GM23248 (cell line): ENCODE data around the gene TRPM2. TPM values are rescaled to one million over a fixed set of nuclear protein-coding genes. Genes with fewer than 3 reads are reported as not detected.

Source experiments
- DNase-seq: peaks from one replicate; pipeline ENCODE4 v3.0.0-alpha.2; 2015
- H2AFZ ChIP-seq: fragments of 200-600 bp; sonication (generic); 2 replicates; pipeline ENCODE4 v1.6.1; 2016; ENCODE audit warnings: antibody characterized with exemption
- H3F3A ChIP-seq: fragments of 200-600 bp; sonication (generic); 2 replicates; pipeline ENCODE4 v1.6.1; 2016; ENCODE audit warnings: mild to moderate bottlenecking, antibody characterized with exemption, mixed run types; ENCODE audit not compliant: insufficient read depth
- H3K27ac ChIP-seq: fragments of 200-600 bp; sonication (generic); 2 replicates; pipeline ENCODE4 v1.5.1; 2016; ENCODE audit warnings: mild to moderate bottlenecking
- H3K27me3 ChIP-seq: fragments of 200-600 bp; sonication (generic); replicated peaks from 2 replicates; pipeline ENCODE4 v1.6.1; 2016; ENCODE audit warnings: mild to moderate bottlenecking; ENCODE audit not compliant: insufficient read depth
- H3K36me3 ChIP-seq: fragments of 200-600 bp; sonication (generic); 2 replicates; pipeline ENCODE4 v1.6.1; 2016; ENCODE audit warnings: low read depth, mild to moderate bottlenecking
- H3K4me1 ChIP-seq: fragments of 200-600 bp; sonication (generic); 2 replicates; pipeline ENCODE4 v1.6.1; 2016; ENCODE audit warnings: mild to moderate bottlenecking; ENCODE audit not compliant: insufficient read depth
- H3K4me2 ChIP-seq: fragments of 200-600 bp; sonication (generic); one replicate; pipeline ENCODE4 v1.6.1; 2016; ENCODE audit warnings: mild to moderate bottlenecking; ENCODE audit not compliant: unreplicated experiment
- H3K4me3 ChIP-seq: fragments of 200-600 bp; sonication (generic); 2 replicates; pipeline ENCODE4 v1.5.1; 2016; ENCODE audit warnings: mild to moderate bottlenecking
- H3K79me2 ChIP-seq: fragments of 200-600 bp; sonication (generic); 2 replicates; pipeline ENCODE4 v1.6.1; 2016; ENCODE audit warnings: mild to moderate bottlenecking; ENCODE audit not compliant: insufficient read depth
- H3K9ac ChIP-seq: fragments of 200-600 bp; sonication (generic); 2 replicates; pipeline ENCODE4 v1.6.1; 2016; ENCODE audit warnings: mild to moderate bottlenecking
- H3K9me2 ChIP-seq: fragments of 200-600 bp; sonication (generic); 2 replicates; pipeline ENCODE4 v1.6.1; 2016; ENCODE audit warnings: mixed run types, mild to moderate bottlenecking, moderate library complexity; ENCODE audit not compliant: insufficient read depth
- H3K9me3 ChIP-seq: fragments of 200-600 bp; sonication (generic); one replicate; pipeline ENCODE4 v1.6.1; 2017; ENCODE audit warnings: low read depth
- H4K20me1 ChIP-seq: fragments of 200-600 bp; sonication (generic); 2 replicates; pipeline ENCODE4 v1.6.0; 2016; ENCODE audit not compliant: insufficient read depth
- EZH2 ChIP-seq: fragments of 200-600 bp; sonication (generic); IDR thresholded peaks from 2 replicates; pipeline ENCODE4 v1.6.1; 2018; ENCODE audit warnings: antibody characterized with exemption, mild to moderate bottlenecking; ENCODE audit not compliant: insufficient read depth, poor library complexity, severe bottlenecking
- EZH2phosphoT487 ChIP-seq: fragments of 200-600 bp; sonication (generic); IDR thresholded peaks from 2 replicates; pipeline ENCODE4 v1.6.1; 2018; ENCODE audit warnings: antibody characterized with exemption, moderate library complexity, mild to moderate bottlenecking, low read depth; ENCODE audit not compliant: insufficient read depth
- WGBS, 2 experiments: methylation state at CpG; one replicate each; pipeline ENCODE4 v1.1.6; 2015 to 2017; ENCODE audit warnings: low lambda C conversion rate in 2 of 2, low coverage in 1 of 2; ENCODE audit errors: missing lambda C conversion rate in 2 of 2; 5-methylcytosine and 5-hydroxymethylcytosine counted together
- in situ Hi-C: fragments of 300-500 bp; cut with MboI; formaldehyde crosslinking; loops from 2 replicates; pipeline ENCODE4 v1.15.0; 2020
- polyA plus RNA-seq: library from polyadenylated mRNA; unstranded; fragments of >200 nt; fragmentation: Nextera tagmentation; extraction: Ambion mirVana; gene quantifications from 2 replicates; pipeline ENCODE4 v1.2.1, GENCODE V29; 2016
- total RNA-seq: library from RNA; depleted of rRNA; stranded (reverse); fragments of >200 nt; shearing (Covaris generic); gene quantifications from 2 replicates; pipeline ENCODE4 v1.2.3, GENCODE V29; 2014

Gene TRPM2
- total and polyA plus RNA-seq, 2 experiments from 2014 or later = 0.22 TPM; not detected in 1

DNA sequence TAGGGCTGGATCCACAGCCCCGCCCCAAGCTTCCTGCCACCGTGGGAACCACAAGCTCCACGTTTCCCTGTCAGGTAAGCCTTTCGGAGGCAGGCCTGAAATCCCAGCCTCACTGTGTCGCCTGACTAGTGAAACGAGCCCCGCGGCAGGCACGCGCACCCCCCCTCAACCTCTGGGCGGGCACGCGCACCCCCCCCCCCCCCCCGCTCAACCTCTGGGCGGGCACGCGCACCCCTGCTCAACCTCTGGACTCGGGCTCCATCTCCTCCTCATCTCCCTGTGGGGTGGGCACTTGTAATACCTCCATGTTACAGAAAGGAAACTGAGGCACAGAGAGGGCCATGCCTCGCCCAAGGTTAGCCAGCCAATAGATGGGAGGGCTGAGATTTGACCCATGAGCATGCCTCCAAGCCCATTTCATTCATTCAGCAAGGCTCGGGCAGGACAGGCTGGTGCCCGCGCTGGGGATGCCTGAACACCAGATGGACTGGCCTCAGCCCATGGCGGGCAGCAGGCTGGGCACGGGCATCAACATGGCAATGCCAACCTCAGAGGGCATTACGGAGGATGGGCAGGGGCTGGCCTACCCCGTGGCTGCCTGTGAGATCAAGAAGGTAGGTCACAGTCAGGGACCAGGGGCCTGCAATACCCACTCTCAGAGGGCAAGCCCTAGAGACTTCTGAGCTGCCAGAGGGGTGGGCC is 18.9 kb upstream of the TRPM2 start:
- Histone ChIP-seq H3K36me3 (no peaks in the 10 kb centered on the region), H3K27me3 (no peaks in the 10 kb centered on the region), H3K27ac (no peak overlapping the region), H2AFZ (no peak overlapping the region), H4K20me1 (no peaks in the 10 kb centered on the region), H3K79me2 (no peaks in the 10 kb centered on the region), H3F3A (peaks cover 14% of the 10 kb centered on the region), H3K4me2 (no peak overlapping the region), H3K9ac (no peak overlapping the region), H3K9me3 (no peaks in the 10 kb centered on the region), H3K9me2 (no peaks in the 10 kb centered on the region), H3K4me3 (no peak overlapping the region), H3K4me1 (0 out of 2 replicates have a peak, but pooled peaks cover 6% of the 10 kb centered on the region)
- DNase-seq = no peak
- TF ChIP-seq EZH2phosphoT487 (no peak), EZH2 (no peak)
- in situ Hi-C loops = no loop called here
- 86 to 93% methylated on average over 12 to 16 of the region's 26 CpGs for WGBS, 2 experiments

DNA sequence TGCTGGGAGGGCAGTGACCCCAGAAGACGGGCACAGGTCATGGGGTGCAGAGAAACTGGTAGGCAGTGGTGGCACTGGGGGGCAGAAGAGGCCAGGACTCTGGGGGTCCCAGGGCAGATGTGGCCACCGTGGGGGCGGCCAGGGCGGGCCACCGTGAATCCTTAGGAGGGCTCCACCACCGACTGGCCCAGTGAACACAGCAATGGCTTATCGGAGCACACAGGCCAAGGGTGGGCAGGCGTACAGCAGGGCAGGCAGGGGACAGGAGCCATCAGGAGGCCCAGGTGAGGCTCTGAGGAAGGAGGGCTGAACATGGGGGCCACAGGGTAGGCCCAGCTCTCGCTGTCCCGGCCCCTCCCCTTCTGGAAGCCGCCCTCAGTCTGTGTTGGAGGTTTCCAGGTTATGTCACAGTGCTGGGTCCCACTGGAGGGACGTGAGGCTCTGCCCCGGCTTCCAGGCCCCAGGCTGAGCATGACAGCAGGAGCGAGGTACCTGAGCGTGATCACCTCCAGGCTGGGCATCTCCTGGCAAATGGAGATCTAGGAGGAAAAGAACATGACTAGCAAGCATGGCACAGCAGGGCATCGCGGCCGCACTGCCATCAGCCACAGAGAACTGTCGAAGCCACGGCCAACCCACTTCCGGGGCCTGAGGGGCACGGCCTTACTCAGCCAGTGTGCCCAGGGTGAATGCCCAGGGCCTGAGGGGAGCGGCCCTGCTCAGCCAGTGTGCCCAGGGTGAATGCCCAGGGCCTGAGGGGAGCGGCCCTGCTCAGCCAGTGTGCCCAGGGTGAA is 18.0 kb upstream of the TRPM2 start:
- no peaks in the 10 kb centered on the region for H3K36me3 ChIP-seq
- H3K9me3 ChIP-seq = no peaks in the 10 kb centered on the region
- no peak overlapping the region for H3K4me3 ChIP-seq
- H4K20me1 ChIP-seq = no peaks in the 10 kb centered on the region
- peaks cover 11% of the 10 kb centered on the region for H3K4me1 ChIP-seq
- peaks cover 20% of the 10 kb centered on the region for H3F3A ChIP-seq
- no peaks in the 10 kb centered on the region for H3K79me2 ChIP-seq
- H3K4me2 ChIP-seq = no peak overlapping the region
- H3K27ac ChIP-seq = no peak overlapping the region
- no peak overlapping the region for H2AFZ ChIP-seq
- in situ Hi-C loops = no loop called here
- H3K27me3 ChIP-seq = no peaks in the 10 kb centered on the region
- no peak for TF ChIP-seq EZH2
- TF ChIP-seq EZH2phosphoT487 = no peak
- no peak overlapping the region for H3K9ac ChIP-seq
- no peaks in the 10 kb centered on the region for H3K9me2 ChIP-seq
- WGBS, 2 experiments = 93 to 95% methylated on average over 22 to 23 of the region's 24 CpGs
- DNase-seq = no peak

DNA sequence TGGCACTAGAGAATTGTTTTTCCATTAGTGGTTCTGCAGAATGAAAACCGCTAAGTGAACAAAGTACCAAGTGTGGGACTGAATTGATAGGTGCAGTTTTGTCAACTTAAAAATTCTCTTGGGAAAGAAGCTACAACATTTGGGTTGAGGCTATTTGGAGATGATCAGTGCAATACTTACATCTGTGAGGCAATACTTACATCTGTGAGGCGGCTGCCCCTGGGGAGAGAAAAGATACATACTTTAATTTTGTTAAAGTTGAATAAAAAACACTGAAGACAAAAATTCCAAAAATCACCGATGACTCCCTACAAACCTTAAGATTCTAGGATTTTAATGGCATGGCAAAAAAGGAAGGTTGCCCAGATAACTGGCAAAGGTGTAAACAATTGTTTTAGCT is 16.0 kb upstream of the TRPM2 start:
- no peak overlapping the region for H3K4me2 ChIP-seq

DNA sequence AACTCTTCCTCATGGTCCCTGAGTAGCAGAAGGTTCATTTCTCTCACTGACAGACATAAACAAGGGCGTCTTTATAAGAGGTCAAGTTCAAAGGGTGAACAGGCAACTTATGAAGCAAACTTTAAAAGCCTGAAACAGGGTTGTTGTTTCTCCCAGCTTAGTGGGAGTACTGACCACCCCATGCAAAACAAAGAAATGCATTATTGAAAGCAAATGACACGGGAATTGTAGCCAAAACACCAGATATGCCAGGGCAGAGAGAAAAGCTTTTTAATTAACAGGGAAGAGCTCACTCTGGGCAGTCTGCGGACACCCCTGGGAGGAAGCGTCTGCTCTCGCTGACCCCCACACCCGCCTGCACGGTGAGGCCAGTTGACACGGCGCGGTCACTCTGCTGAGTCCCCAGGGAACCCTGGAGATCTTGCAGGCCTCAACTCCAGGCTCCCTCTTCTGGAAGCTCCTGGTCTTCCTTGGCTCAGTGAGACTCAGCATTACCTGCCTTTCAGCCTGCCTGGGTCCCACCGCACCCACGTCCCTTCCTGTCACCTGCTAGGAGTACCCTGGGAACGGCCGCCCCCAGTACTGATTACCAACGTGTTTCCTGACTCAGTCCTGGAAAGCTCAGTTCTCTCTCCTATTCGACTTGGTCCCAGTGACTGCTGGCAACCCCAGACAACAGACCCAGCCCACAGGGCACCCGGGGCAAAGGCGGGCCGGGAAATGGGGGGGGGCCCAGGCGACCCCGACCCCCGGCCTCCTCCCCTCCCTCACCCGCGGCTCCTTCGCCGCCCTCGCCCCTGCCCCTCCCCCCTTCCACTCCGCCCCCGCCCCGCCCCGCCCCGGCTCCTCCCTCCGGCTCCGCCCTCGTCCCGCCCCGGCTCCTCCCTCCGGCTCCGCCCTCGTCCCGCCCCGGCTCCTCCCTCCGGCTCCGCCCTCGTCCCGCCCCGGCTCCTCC is 15.2 kb upstream of the TRPM2 start:
- Histone ChIP-seq H3K27ac (peak overlapping the region; percentile 39), H3K4me2 (peak overlapping the region; percentile 70), H3K4me3 (peak overlapping the region; percentile 69), H3K27me3 (no peaks in the 10 kb centered on the region), H3K4me1 (peaks cover 11% of the 10 kb centered on the region), H3K9me3 (no peaks in the 10 kb centered on the region), H2AFZ (peak overlapping the region; percentile 55), H4K20me1 (no peaks in the 10 kb centered on the region), H3F3A (peaks cover 20% of the 10 kb centered on the region), H3K9me2 (no peaks in the 10 kb centered on the region), H3K79me2 (no peaks in the 10 kb centered on the region), H3K36me3 (no peaks in the 10 kb centered on the region), H3K9ac (peak overlapping the region; percentile 56)
- DNase-seq = peak; percentile 74
- 3 to 5% methylated on average over 17 to 44 of the region's 47 CpGs for WGBS, 2 experiments
- in situ Hi-C loops = no loop called here
- TF ChIP-seq EZH2 (no peak), EZH2phosphoT487 (no peak)

More for the DNA sequence above, 16.0 kb upstream of the TRPM2 start:
- no peak overlapping the region for H2AFZ ChIP-seq
- H3K9ac ChIP-seq = no peak overlapping the region
- peaks cover 11% of the 10 kb centered on the region for H3K4me1 ChIP-seq
- no peaks in the 10 kb centered on the region for H3K9me2 ChIP-seq
- no peaks in the 10 kb centered on the region for H3K27me3 ChIP-seq
- WGBS, 2 experiments = 72 to 74% methylated on average over 3 of the region's 3 CpGs
- H4K20me1 ChIP-seq = no peaks in the 10 kb centered on the region
- no peak for TF ChIP-seq EZH2phosphoT487
- no peak for TF ChIP-seq EZH2
- H3F3A ChIP-seq = peaks cover 20% of the 10 kb centered on the region
- no peak overlapping the region for H3K4me3 ChIP-seq
- no peaks in the 10 kb centered on the region for H3K79me2 ChIP-seq
- in situ Hi-C loops = no loop called here
- DNase-seq = peak; percentile 26
- H3K9me3 ChIP-seq = no peaks in the 10 kb centered on the region
- no peak overlapping the region for H3K27ac ChIP-seq
- no peaks in the 10 kb centered on the region for H3K36me3 ChIP-seq
